Stimulated activated naive CD8-positive, alpha-beta T cell treated with anti-CD3 and anti-CD28 coated beads, Interleukin-15, amount 100 ng/mL, for 72 hours (primary cell): Measurements from ENCODE around the gene EFHC1.

Source experiments
- ATAC-seq: fragments of 150-1000 bp; cut with Tn5 transposase; 2 replicates; pipeline ENCODE4 v1.10.0; 2021; ENCODE audit warnings: mild to moderate bottlenecking, moderate library complexity
- DNase-seq, 2 donors: peaks; one replicate each; pipeline ENCODE4 v3.0.0; 2021 to 2022
- H3K27ac Mint-ChIP-seq, 2 donors: one replicate each; pipeline ENCODE4 v1.8.0; 2022; ENCODE audit warnings: mild to moderate bottlenecking in 2 of 2, mixed read lengths in 2 of 2, moderate library complexity in 2 of 2
- H3K27me3 Mint-ChIP-seq: one replicate; pipeline ENCODE4 v1.8.0; 2022; ENCODE audit warnings: mixed read lengths
- H3K4me1 Mint-ChIP-seq: one replicate; pipeline ENCODE4 v1.8.0; 2022; ENCODE audit warnings: mild to moderate bottlenecking, mixed read lengths
- H3K4me3 Mint-ChIP-seq, 2 donors: one replicate each; pipeline ENCODE4 v1.8.0; 2022; ENCODE audit warnings: mild to moderate bottlenecking in 2 of 2, mixed read lengths in 2 of 2, moderate library complexity in 1 of 2
- H3K9me3 Mint-ChIP-seq, 2 donors: one replicate each; pipeline ENCODE4 v1.8.0; 2022; ENCODE audit warnings: mixed read lengths in 2 of 2

Gene EFHC1

GRCh38 chr6:52526634-52527033, 106.5 kb downstream of the EFHC1 start:
- no peak for DNase-seq
- Mint-ChIP-seq H3K4me3 (no peak overlapping the region), H3K4me1 (peaks cover 6% of the 10 kb centered on the region), H3K27ac (no peak overlapping the region), H3K9me3 (no peaks in the 10 kb centered on the region), H3K27me3 (no peaks in the 10 kb centered on the region)
- ATAC-seq, result no peak

GRCh38 chr6:52527436-52527835, 107.3 kb downstream of the EFHC1 start:
- no peak overlapping the region for H3K4me3 Mint-ChIP-seq
- H3K27ac Mint-ChIP-seq, result no peak overlapping the region
- no peaks in the 10 kb centered on the region for H3K9me3 Mint-ChIP-seq
- no peak for DNase-seq
- H3K4me1 Mint-ChIP-seq, result peaks cover 6% of the 10 kb centered on the region
- ATAC-seq, result no peak
- H3K27me3 Mint-ChIP-seq, result no peaks in the 10 kb centered on the region

GRCh38 chr6:52529311-52529710, 109.2 kb downstream of the EFHC1 start:
- DNase-seq (no peak), ATAC-seq (no peak)
- H3K9me3 Mint-ChIP-seq, result no peaks in the 10 kb centered on the region
- no peaks in the 10 kb centered on the region for H3K27me3 Mint-ChIP-seq
- H3K4me3 Mint-ChIP-seq, result no peak overlapping the region
- H3K27ac Mint-ChIP-seq, result no peak overlapping the region
- H3K4me1 Mint-ChIP-seq, result peaks cover 6% of the 10 kb centered on the region

GRCh38 chr6:52530351-52530750, 110.2 kb downstream of the EFHC1 start:
- Mint-ChIP-seq H3K4me1 (peaks cover 15% of the 10 kb centered on the region), H3K4me3 (no peak overlapping the region), H3K27ac (no peak overlapping the region), H3K9me3 (no peaks in the 10 kb centered on the region), H3K27me3 (no peaks in the 10 kb centered on the region)
- ATAC-seq (no peak), DNase-seq (no peak)

GRCh38 chr6:52531396-52531795, 111.3 kb downstream of the EFHC1 start:
- H3K27me3 Mint-ChIP-seq, result no peaks in the 10 kb centered on the region
- H3K4me3 Mint-ChIP-seq, result no peak overlapping the region
- peaks cover 26% of the 10 kb centered on the region for H3K4me1 Mint-ChIP-seq
- ATAC-seq (no peak), DNase-seq (no peak)
- no peak overlapping the region for H3K27ac Mint-ChIP-seq
- H3K9me3 Mint-ChIP-seq, result no peaks in the 10 kb centered on the region

- Mint-ChIP-seq H3K4me1 (peaks cover 30% of the 10 kb centered on the region), H3K4me3 (no peak overlapping the region), H3K27me3 (no peaks in the 10 kb centered on the region), H3K27ac (no peak overlapping the region), H3K9me3 (no peaks in the 10 kb centered on the region)
- DNase-seq (no peak), ATAC-seq (no peak)
Measured at GRCh38 chr6:52531834-52532233, 111.7 kb downstream of the EFHC1 start.

- Mint-ChIP-seq H3K27me3 (no peaks in the 10 kb centered on the region), H3K4me3 (no peak overlapping the region), H3K27ac (no peak overlapping the region), H3K9me3 (no peaks in the 10 kb centered on the region), H3K4me1 (peaks cover 36% of the 10 kb centered on the region)
- no peak for ATAC-seq
- DNase-seq, result no peak
Measured at GRCh38 chr6:52532457-52532856, 112.3 kb downstream of the EFHC1 start.

- H3K4me3 Mint-ChIP-seq, result no peak overlapping the region
- ATAC-seq, result no peak
- H3K27me3 Mint-ChIP-seq, result no peaks in the 10 kb centered on the region
- peaks cover 44% of the 10 kb centered on the region for H3K4me1 Mint-ChIP-seq
- DNase-seq, result no peak
- no peaks in the 10 kb centered on the region for H3K9me3 Mint-ChIP-seq
- no peak overlapping the region for H3K27ac Mint-ChIP-seq
Measured at GRCh38 chr6:52533491-52533890, 113.3 kb downstream of the EFHC1 start.

GRCh38 chr6:52534363-52534762, 114.2 kb downstream of the EFHC1 start:
- Mint-ChIP-seq H3K9me3 (no peaks in the 10 kb centered on the region), H3K4me1 (peaks cover 41% of the 10 kb centered on the region), H3K4me3 (no peak overlapping the region), H3K27me3 (no peaks in the 10 kb centered on the region), H3K27ac (no peak overlapping the region)
- no peak for ATAC-seq
- DNase-seq, result no peak

- peak overlapping the region; percentile 11 to 23 for H3K4me3 Mint-ChIP-seq
- ATAC-seq (peak; percentile 92), DNase-seq (peak; percentile 39 to 74)
- H3K4me1 Mint-ChIP-seq, result peaks cover 39% of the 10 kb centered on the region
- H3K27me3 Mint-ChIP-seq, result no peaks in the 10 kb centered on the region
- H3K27ac Mint-ChIP-seq, result no peak overlapping the region
- H3K9me3 Mint-ChIP-seq, result no peaks in the 10 kb centered on the region
Measured at GRCh38 chr6:52534966-52535390, 114.8 kb downstream of the EFHC1 start.

GRCh38 chr6:52535711-52536423, 115.7 kb downstream of the EFHC1 start:
- ATAC-seq (no peak), DNase-seq (peak in 1 of 2 donors; percentile 2)
- Mint-ChIP-seq H3K9me3 (no peaks in the 10 kb centered on the region), H3K4me1 (peaks cover 39% of the 10 kb centered on the region), H3K27me3 (no peaks in the 10 kb centered on the region), H3K27ac (peak overlapping the region in 1 of 2 donors; percentile 47), H3K4me3 (peak overlapping the region; percentile 16 to 51)

GRCh38 chr6:52536424-52536916, 116.3 kb downstream of the EFHC1 start:
- H3K4me1 Mint-ChIP-seq, result peaks cover 39% of the 10 kb centered on the region
- no peak overlapping the region for H3K27ac Mint-ChIP-seq
- H3K4me3 Mint-ChIP-seq, result no peak overlapping the region
- DNase-seq (no peak), ATAC-seq (no peak)
- H3K9me3 Mint-ChIP-seq, result no peaks in the 10 kb centered on the region
- H3K27me3 Mint-ChIP-seq, result no peaks in the 10 kb centered on the region

GRCh38 chr6:52537001-52537753, 117.0 kb downstream of the EFHC1 start:
- peaks cover 39% of the 10 kb centered on the region for H3K4me1 Mint-ChIP-seq
- H3K9me3 Mint-ChIP-seq, result no peaks in the 10 kb centered on the region
- H3K4me3 Mint-ChIP-seq, result no peak overlapping the region
- no peak overlapping the region for H3K27ac Mint-ChIP-seq
- no peaks in the 10 kb centered on the region for H3K27me3 Mint-ChIP-seq
- DNase-seq (peak in 1 of 2 donors; percentile 24), ATAC-seq (peak; percentile 55)

- DNase-seq, result no peak
Measured at GRCh38 chr6:52538252-52538900, 118.2 kb downstream of the EFHC1 start.

GRCh38 chr6:52538901-52539354, 118.8 kb downstream of the EFHC1 start:
- H3K27ac Mint-ChIP-seq, result no peak overlapping the region
- H3K9me3 Mint-ChIP-seq, result no peaks in the 10 kb centered on the region
- DNase-seq (no peak), ATAC-seq (no peak)
- H3K4me1 Mint-ChIP-seq, result peaks cover 39% of the 10 kb centered on the region
- H3K27me3 Mint-ChIP-seq, result no peaks in the 10 kb centered on the region
- H3K4me3 Mint-ChIP-seq, result no peak overlapping the region

More at GRCh38 chr6:52538252-52538900, 118.2 kb downstream of the EFHC1 start:
- no peaks in the 10 kb centered on the region for H3K27me3 Mint-ChIP-seq
- no peak overlapping the region for H3K4me3 Mint-ChIP-seq
- H3K4me1 Mint-ChIP-seq, result peaks cover 39% of the 10 kb centered on the region
- H3K9me3 Mint-ChIP-seq, result no peaks in the 10 kb centered on the region
- no peak overlapping the region for H3K27ac Mint-ChIP-seq
- no peak for ATAC-seq

GRCh38 chr6:52539607-52540006, 119.5 kb downstream of the EFHC1 start:
- no peaks in the 10 kb centered on the region for H3K9me3 Mint-ChIP-seq
- peaks cover 36% of the 10 kb centered on the region for H3K4me1 Mint-ChIP-seq
- no peak overlapping the region for H3K4me3 Mint-ChIP-seq
- DNase-seq (no peak), ATAC-seq (no peak)
- H3K27me3 Mint-ChIP-seq, result no peaks in the 10 kb centered on the region
- H3K27ac Mint-ChIP-seq, result no peak overlapping the region
